ENCODE measurements around the gene TAX1BP3. TPM values are rescaled to one million over a fixed set of nuclear protein-coding genes. Genes with fewer than 3 reads are reported as not detected.

TAX1BP3 gene
- total and polyA plus RNA-seq, 9 of the 15 experiments (the other 6 are each of a cell fraction or from before 2014, with no cell fraction given): 0.99 to 14.5 (median 6.2) TPM

DNA sequence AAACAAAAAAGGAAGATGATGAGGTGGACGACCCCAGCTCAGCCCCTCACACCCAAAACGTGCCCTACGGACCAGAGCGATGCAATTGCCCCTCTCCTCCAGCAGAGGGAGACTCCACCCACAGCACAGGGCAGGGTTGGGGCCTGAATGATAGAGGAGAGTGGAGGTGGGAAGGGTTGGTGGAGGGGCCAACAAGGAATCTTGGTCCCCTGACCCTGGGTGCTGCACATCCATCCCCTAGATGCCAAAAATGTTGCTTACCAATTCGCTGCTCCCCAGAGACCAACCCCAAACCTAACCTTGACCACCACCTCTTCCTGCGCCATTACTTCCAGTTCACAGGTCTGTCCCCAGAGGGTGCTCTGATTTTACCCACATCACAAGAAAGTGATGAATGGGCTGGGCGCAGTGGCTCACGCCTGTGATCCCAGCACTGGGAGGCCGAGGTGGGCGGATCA, 14.7 kb upstream of the TAX1BP3 start (continued):
- TF ChIP-seq RBM15 (IDR thresholded peaks at IDR 0.05; ENCODE audit: insufficient read depth, low read length): no peak
- peak; percentile 50; the same call in 1 of the 2 replicates for TF ChIP-seq STAG1 (CRISPR knock-in tag; IDR thresholded peaks at IDR 0.05; ENCODE audit: borderline replicate concordance)
- TF ChIP-seq XRCC5 (IDR thresholded peaks at IDR 0.05; ENCODE audit: low read depth, low read length): 0 out of 2 replicates have a peak, but pooled peaks have one; percentile 38
- TF ChIP-seq RB1 (IDR thresholded peaks at IDR 0.05; ENCODE audit: low read depth): 0 out of 2 replicates have a peak, but pooled peaks have one; percentile 20
- no peak for TF ChIP-seq NELFE (IDR thresholded peaks at IDR 0.05; ENCODE audit: insufficient read depth, insufficient read length)
- no peak for TF ChIP-seq RFX5 (IDR thresholded peaks at IDR 0.05; ENCODE audit: low read depth, low read length)
- TF ChIP-seq, protein P1, sequence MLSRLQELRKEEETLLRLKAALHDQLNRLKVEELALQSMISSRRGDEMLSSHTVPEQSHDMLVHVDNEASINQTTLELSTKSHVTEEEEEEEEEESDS (CRISPR knock-in tag; IDR thresholded peaks at IDR 0.05): no peak
- no peak for TF ChIP-seq ZNF561 (CRISPR knock-in tag; conservative IDR thresholded peaks at IDR 0.05)
- TF ChIP-seq, protein P2, sequence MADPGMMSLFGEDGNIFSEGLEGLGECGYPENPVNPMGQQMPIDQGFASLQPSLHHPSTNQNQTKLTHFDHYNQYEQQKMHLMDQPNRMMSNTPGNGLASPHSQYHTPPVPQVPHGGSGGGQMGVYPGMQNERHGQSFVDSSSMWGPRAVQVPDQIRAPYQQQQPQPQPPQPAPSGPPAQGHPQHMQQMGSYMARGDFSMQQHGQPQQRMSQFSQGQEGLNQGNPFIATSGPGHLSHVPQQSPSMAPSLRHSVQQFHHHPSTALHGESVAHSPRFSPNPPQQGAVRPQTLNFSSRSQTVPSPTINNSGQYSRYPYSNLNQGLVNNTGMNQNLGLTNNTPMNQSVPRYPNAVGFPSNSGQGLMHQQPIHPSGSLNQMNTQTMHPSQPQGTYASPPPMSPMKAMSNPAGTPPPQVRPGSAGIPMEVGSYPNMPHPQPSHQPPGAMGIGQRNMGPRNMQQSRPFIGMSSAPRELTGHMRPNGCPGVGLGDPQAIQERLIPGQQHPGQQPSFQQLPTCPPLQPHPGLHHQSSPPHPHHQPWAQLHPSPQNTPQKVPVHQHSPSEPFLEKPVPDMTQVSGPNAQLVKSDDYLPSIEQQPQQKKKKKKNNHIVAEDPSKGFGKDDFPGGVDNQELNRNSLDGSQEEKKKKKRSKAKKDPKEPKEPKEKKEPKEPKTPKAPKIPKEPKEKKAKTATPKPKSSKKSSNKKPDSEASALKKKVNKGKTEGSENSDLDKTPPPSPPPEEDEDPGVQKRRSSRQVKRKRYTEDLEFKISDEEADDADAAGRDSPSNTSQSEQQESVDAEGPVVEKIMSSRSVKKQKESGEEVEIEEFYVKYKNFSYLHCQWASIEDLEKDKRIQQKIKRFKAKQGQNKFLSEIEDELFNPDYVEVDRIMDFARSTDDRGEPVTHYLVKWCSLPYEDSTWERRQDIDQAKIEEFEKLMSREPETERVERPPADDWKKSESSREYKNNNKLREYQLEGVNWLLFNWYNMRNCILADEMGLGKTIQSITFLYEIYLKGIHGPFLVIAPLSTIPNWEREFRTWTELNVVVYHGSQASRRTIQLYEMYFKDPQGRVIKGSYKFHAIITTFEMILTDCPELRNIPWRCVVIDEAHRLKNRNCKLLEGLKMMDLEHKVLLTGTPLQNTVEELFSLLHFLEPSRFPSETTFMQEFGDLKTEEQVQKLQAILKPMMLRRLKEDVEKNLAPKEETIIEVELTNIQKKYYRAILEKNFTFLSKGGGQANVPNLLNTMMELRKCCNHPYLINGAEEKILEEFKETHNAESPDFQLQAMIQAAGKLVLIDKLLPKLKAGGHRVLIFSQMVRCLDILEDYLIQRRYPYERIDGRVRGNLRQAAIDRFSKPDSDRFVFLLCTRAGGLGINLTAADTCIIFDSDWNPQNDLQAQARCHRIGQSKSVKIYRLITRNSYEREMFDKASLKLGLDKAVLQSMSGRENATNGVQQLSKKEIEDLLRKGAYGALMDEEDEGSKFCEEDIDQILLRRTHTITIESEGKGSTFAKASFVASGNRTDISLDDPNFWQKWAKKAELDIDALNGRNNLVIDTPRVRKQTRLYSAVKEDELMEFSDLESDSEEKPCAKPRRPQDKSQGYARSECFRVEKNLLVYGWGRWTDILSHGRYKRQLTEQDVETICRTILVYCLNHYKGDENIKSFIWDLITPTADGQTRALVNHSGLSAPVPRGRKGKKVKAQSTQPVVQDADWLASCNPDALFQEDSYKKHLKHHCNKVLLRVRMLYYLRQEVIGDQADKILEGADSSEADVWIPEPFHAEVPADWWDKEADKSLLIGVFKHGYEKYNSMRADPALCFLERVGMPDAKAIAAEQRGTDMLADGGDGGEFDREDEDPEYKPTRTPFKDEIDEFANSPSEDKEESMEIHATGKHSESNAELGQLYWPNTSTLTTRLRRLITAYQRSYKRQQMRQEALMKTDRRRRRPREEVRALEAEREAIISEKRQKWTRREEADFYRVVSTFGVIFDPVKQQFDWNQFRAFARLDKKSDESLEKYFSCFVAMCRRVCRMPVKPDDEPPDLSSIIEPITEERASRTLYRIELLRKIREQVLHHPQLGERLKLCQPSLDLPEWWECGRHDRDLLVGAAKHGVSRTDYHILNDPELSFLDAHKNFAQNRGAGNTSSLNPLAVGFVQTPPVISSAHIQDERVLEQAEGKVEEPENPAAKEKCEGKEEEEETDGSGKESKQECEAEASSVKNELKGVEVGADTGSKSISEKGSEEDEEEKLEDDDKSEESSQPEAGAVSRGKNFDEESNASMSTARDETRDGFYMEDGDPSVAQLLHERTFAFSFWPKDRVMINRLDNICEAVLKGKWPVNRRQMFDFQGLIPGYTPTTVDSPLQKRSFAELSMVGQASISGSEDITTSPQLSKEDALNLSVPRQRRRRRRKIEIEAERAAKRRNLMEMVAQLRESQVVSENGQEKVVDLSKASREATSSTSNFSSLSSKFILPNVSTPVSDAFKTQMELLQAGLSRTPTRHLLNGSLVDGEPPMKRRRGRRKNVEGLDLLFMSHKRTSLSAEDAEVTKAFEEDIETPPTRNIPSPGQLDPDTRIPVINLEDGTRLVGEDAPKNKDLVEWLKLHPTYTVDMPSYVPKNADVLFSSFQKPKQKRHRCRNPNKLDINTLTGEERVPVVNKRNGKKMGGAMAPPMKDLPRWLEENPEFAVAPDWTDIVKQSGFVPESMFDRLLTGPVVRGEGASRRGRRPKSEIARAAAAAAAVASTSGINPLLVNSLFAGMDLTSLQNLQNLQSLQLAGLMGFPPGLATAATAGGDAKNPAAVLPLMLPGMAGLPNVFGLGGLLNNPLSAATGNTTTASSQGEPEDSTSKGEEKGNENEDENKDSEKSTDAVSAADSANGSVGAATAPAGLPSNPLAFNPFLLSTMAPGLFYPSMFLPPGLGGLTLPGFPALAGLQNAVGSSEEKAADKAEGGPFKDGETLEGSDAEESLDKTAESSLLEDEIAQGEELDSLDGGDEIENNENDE (IDR thresholded peaks at IDR 0.05; ENCODE audit: low read depth, low read length): no peak
- TF ChIP-seq, protein P3, sequence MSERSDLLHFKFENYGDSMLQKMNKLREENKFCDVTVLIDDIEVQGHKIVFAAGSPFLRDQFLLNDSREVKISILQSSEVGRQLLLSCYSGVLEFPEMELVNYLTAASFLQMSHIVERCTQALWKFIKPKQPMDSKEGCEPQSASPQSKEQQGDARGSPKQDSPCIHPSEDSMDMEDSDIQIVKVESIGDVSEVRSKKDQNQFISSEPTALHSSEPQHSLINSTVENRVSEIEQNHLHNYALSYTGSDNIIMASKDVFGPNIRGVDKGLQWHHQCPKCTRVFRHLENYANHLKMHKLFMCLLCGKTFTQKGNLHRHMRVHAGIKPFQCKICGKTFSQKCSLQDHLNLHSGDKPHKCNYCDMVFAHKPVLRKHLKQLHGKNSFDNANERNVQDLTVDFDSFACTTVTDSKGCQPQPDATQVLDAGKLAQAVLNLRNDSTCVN (CRISPR knock-in tag; IDR thresholded peaks at IDR 0.05): no peak
- peak in 1 of 3 experiments; percentile 60 for TF ChIP-seq YY1 (IDR thresholded peaks at IDR 0.05; ENCODE audit: borderline replicate concordance in 1 of 3, control insufficient read depth in 1 of 3, extremely low read depth in 1 of 3, insufficient read depth in 3 of 3, insufficient read length in 1 of 3, insufficient replicate concordance in 2 of 3, low read depth in 1 of 3, low read length in 2 of 3)
- TF ChIP-seq ZBTB1 (CRISPR knock-in tag; IDR thresholded peaks at IDR 0.05; ENCODE audit: borderline replicate concordance, low read depth): no peak
- no peak for TF ChIP-seq PURB (CRISPR knock-in tag; IDR thresholded peaks at IDR 0.05; ENCODE audit: low read depth)
- no peak for TF ChIP-seq HCFC1 (IDR thresholded peaks at IDR 0.05; ENCODE audit: low read depth, low read length)

All from K562 (cell line).